GM19240 (cell line): Measurements from ENCODE around the gene PLCL1.

Experiments
- DNase-seq: peaks from one replicate; pipeline ENCODE4 v3.0.0; 2011; ENCODE audit warnings: low spot score; ENCODE audit not compliant: insufficient read length

PLCL1 gene

GRCh38 chr2:197884252-197884651 lies 79.9 kb downstream of the PLCL1 start:
- DNase-seq, result no peak

GRCh38 chr2:197885126-197885525 lies 80.7 kb downstream of the PLCL1 start:
- DNase-seq, result no peak

- no peak for DNase-seq
These were observed 81.2 kb downstream of the PLCL1 start for GRCh38 chr2:197885587-197885986.

GRCh38 chr2:197888321-197888720 lies 83.9 kb downstream of the PLCL1 start:
- DNase-seq, result no peak

GRCh38 chr2:197889041-197889440 lies 84.6 kb downstream of the PLCL1 start:
- DNase-seq, result peak; percentile 4

- no peak for DNase-seq
These were observed 85.8 kb downstream of the PLCL1 start for GRCh38 chr2:197890168-197890567.

- DNase-seq, result no peak
These were observed 87.6 kb downstream of the PLCL1 start for GRCh38 chr2:197891897-197892442.

GRCh38 chr2:197893403-197894177 lies 89.2 kb downstream of the PLCL1 start:
- DNase-seq, result no peak

GRCh38 chr2:197894751-197895274 lies 90.4 kb downstream of the PLCL1 start:
- DNase-seq, result no peak

- DNase-seq, result no peak
These were observed 93.7 kb downstream of the PLCL1 start for GRCh38 chr2:197897960-197898678.

- DNase-seq, result no peak
These were observed 100.1 kb downstream of the PLCL1 start for GRCh38 chr2:197904446-197904845.

GRCh38 chr2:197908156-197908555 lies 103.8 kb downstream of the PLCL1 start:
- DNase-seq, result no peak

- DNase-seq, result no peak
These were observed 104.8 kb downstream of the PLCL1 start for GRCh38 chr2:197908990-197909776.

GRCh38 chr2:197911667-197912066 lies 107.3 kb downstream of the PLCL1 start:
- DNase-seq, result no peak

- DNase-seq, result no peak
These were observed 108.7 kb downstream of the PLCL1 start for GRCh38 chr2:197913084-197913483.

- DNase-seq, result no peak
These were observed 110.4 kb downstream of the PLCL1 start for GRCh38 chr2:197914778-197915177.

- DNase-seq, result no peak
These were observed 111.3 kb downstream of the PLCL1 start for GRCh38 chr2:197915548-197916265.

GRCh38 chr2:197919487-197919886 lies 115.1 kb downstream of the PLCL1 start:
- no peak for DNase-seq

GRCh38 chr2:197920088-197920487 lies 115.7 kb downstream of the PLCL1 start:
- no peak for DNase-seq

GRCh38 chr2:197920592-197921201 lies 116.3 kb downstream of the PLCL1 start:
- no peak for DNase-seq
